ENCODE data around the gene GRID2. TPM values are rescaled to one million over a fixed set of nuclear protein-coding genes. Genes with fewer than 3 reads are reported as not detected.

GRID2 gene
- total and polyA plus RNA-seq, 4 donors: under 0.01 to 0.02 TPM; not detected in 2

DNA sequence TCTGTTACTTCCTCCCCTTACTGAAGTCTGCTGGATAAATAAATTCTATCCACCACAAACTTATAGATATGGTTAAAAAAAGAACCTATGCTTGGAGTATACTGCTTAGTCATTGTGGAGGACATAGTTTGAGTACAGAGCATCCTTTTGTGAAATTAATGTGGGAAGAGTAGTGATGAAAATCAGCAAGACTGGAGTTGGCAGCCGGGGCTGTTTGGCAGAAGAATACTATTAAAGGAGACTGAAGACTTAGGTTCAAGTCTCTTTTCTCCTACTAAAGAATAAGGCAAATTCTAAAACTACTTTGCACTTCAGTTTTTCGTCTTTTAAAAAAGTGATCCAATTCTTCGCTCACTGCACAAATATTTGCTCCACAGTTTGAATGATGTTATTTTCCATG is 1198.2 kb downstream of the GRID2 start (continued):
- TF ChIP-seq EGR1 (IDR thresholded peaks at IDR 0.05; ENCODE audit: low read depth in 2 of 2) (no peak), HNF4G (IDR thresholded peaks at IDR 0.05) (no peak)

GRCh38 chr4:93502991-93503390 is 1199.2 kb downstream of the GRID2 start:
- Histone ChIP-seq H3K36me3 (ENCODE audit: control insufficient read depth in 4 of 4, insufficient read depth in 3 of 4, low read depth in 1 of 4, low read length in 3 of 4) (no peaks in the 10 kb centered on the region), H3K27me3 (ENCODE audit: control insufficient read depth in 4 of 4, insufficient read depth in 4 of 4, low read length in 3 of 4) (no peaks in the 10 kb centered on the region), H3K9me3 (ENCODE audit: control insufficient read depth in 4 of 4, low read length in 3 of 4) (no peaks in the 10 kb centered on the region), H3K27ac (ENCODE audit: low read depth in 1 of 2, low read length in 2 of 2) (no peak overlapping the region), H3K4me3 (ENCODE audit: low read depth in 1 of 3, low read length in 3 of 3) (no peak overlapping the region), H3K9ac (ENCODE audit: low read depth in 1 of 2, low read length in 2 of 2) (no peak overlapping the region), H3K4me1 (ENCODE audit: control insufficient read depth in 4 of 4, insufficient read depth in 4 of 4, low read length in 3 of 4) (no peaks in the 10 kb centered on the region)
- 67% methylated on average over 2 of the region's 2 CpGs for WGBS
- TF ChIP-seq SP1 (IDR thresholded peaks at IDR 0.05): no peak
- no peak for TF ChIP-seq YY1 (IDR thresholded peaks at IDR 0.05)
- TF ChIP-seq, protein P1, sequence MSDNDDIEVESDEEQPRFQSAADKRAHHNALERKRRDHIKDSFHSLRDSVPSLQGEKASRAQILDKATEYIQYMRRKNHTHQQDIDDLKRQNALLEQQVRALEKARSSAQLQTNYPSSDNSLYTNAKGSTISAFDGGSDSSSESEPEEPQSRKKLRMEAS (IDR thresholded peaks at IDR 0.05): no peak
- TF ChIP-seq TAF1 (conservative IDR thresholded peaks at IDR 0.05): no peak
- TF ChIP-seq HNF4A (conservative IDR thresholded peaks at IDR 0.05): no peak
- no peak for TF ChIP-seq NR2F2 (IDR thresholded peaks at IDR 0.05)
- TF ChIP-seq HNF4G (IDR thresholded peaks at IDR 0.05): no peak
- no peak for TF ChIP-seq FOXA1 (IDR thresholded peaks at IDR 0.05)
- no peak for TF ChIP-seq REST (IDR thresholded peaks at IDR 0.05)
- no peak for DNase-seq (ENCODE audit: low spot score)

DNA sequence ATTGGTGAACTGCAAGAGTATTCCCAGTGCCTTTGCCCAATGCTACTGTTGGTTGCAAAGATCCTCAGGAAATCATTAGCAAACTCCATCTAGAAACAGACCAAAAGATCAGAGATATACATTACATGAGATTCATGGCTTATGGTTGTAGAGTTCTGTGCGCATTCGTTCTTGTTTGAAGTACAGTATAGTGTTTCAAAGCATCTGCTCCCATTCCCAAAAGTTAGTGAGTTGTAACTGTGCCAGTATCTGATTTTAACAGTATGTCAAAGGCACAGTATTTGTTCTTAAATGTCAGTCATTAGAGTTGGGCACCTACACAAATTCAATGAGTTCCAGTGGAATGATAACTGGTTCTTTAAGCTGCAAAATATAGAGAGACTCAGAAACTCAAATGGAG is 1210.1 kb downstream of the GRID2 start:
- Histone ChIP-seq H3K4me1 (ENCODE audit: control insufficient read depth in 4 of 4, insufficient read depth in 4 of 4, low read length in 3 of 4) (no peaks in the 10 kb centered on the region), H3K9ac (ENCODE audit: low read depth in 1 of 2, low read length in 2 of 2) (no peak overlapping the region), H3K27me3 (ENCODE audit: control insufficient read depth in 4 of 4, insufficient read depth in 4 of 4, low read length in 3 of 4) (no peaks in the 10 kb centered on the region), H3K36me3 (ENCODE audit: control insufficient read depth in 4 of 4, insufficient read depth in 3 of 4, low read depth in 1 of 4, low read length in 3 of 4) (no peaks in the 10 kb centered on the region), H3K9me3 (ENCODE audit: control insufficient read depth in 4 of 4, low read length in 3 of 4) (no peaks in the 10 kb centered on the region), H3K27ac (ENCODE audit: low read depth in 1 of 2, low read length in 2 of 2) (no peak overlapping the region), H3K4me3 (ENCODE audit: low read depth in 1 of 3, low read length in 3 of 3) (no peak overlapping the region)
- TF ChIP-seq FOXA1 (IDR thresholded peaks at IDR 0.05) (no peak), HNF4A (conservative IDR thresholded peaks at IDR 0.05) (no peak), HNF4G (IDR thresholded peaks at IDR 0.05) (no peak), RXRA (IDR thresholded peaks at IDR 0.05) (no peak), NR2F2 (IDR thresholded peaks at IDR 0.05) (no peak), TAF1 (conservative IDR thresholded peaks at IDR 0.05) (no peak), SP1 (IDR thresholded peaks at IDR 0.05) (no peak)
- no peak for DNase-seq (ENCODE audit: low spot score)
- WGBS: 80% methylated on average over 2 of the region's 2 CpGs

GRCh38 chr4:93515208-93515607 is 1211.4 kb downstream of the GRID2 start:
- Histone ChIP-seq H3K4me1 (ENCODE audit: control insufficient read depth in 4 of 4, insufficient read depth in 4 of 4, low read length in 3 of 4) (no peaks in the 10 kb centered on the region), H3K27ac (ENCODE audit: low read depth in 1 of 2, low read length in 2 of 2) (no peak overlapping the region), H3K36me3 (ENCODE audit: control insufficient read depth in 4 of 4, insufficient read depth in 3 of 4, low read depth in 1 of 4, low read length in 3 of 4) (no peaks in the 10 kb centered on the region), H3K27me3 (ENCODE audit: control insufficient read depth in 4 of 4, insufficient read depth in 4 of 4, low read length in 3 of 4) (no peaks in the 10 kb centered on the region), H3K4me3 (ENCODE audit: low read depth in 1 of 3, low read length in 3 of 3) (no peak overlapping the region), H3K9me3 (ENCODE audit: control insufficient read depth in 4 of 4, low read length in 3 of 4) (no peaks in the 10 kb centered on the region), H3K9ac (ENCODE audit: low read depth in 1 of 2, low read length in 2 of 2) (no peak overlapping the region)
- TF ChIP-seq FOXA2 (IDR thresholded peaks at IDR 0.05) (no peak), EGR1 (IDR thresholded peaks at IDR 0.05; ENCODE audit: low read depth in 2 of 2) (no peak), ATF3 (IDR thresholded peaks at IDR 0.05) (no peak), YY1 (IDR thresholded peaks at IDR 0.05) (no peak), FOXA1 (IDR thresholded peaks at IDR 0.05) (no peak), HNF4A (conservative IDR thresholded peaks at IDR 0.05) (no peak), JUND (IDR thresholded peaks at IDR 0.05) (no peak), GABPA (IDR thresholded peaks at IDR 0.05 in 1 of 2, conservative IDR thresholded peaks at IDR 0.05 in 1 of 2) (no peak), RXRA (IDR thresholded peaks at IDR 0.05) (no peak), HNF4G (IDR thresholded peaks at IDR 0.05) (no peak), SP1 (IDR thresholded peaks at IDR 0.05) (no peak), CTCF (IDR thresholded peaks at IDR 0.05; ENCODE audit: low read depth, low read length, missing input control) (no peak)
- TF ChIP-seq, protein P1 (IDR thresholded peaks at IDR 0.05): no peak
- DNase-seq (ENCODE audit: low spot score): no peak
- WGBS: 91% methylated on average over 7 of the region's 7 CpGs

Data from liver (tissue), 9 donors.